Activated naive CD4-positive, alpha-beta T cell treated with anti-CD3 and anti-CD28 coated beads, Interleukin-2, amount 10 ng/mL, durations not matched to agents 7 days and 5 days (primary cell): Measurements from ENCODE around the gene RANBP6.

ENCODE experiments used
- CTCF ChIA-PET: fragments of 350-600 bp; sonication (Branson Sonifier 250); formaldehyde crosslinking; loops from one replicate; lab custom pipeline; 2021; ENCODE audit warnings: antibody characterized with exemption; lab: Charles Lee
- DNase-seq: peaks from one replicate; pipeline ENCODE4 v3.0.0-alpha.2; 2020
- H3K27ac Mint-ChIP-seq: one replicate; pipeline ENCODE4 v1.8.0; 2021; ENCODE audit warnings: mild to moderate bottlenecking, moderate library complexity, mixed read lengths
- H3K27me3 Mint-ChIP-seq: one replicate; pipeline ENCODE4 v1.8.0; 2021; ENCODE audit warnings: mild to moderate bottlenecking, mixed read lengths
- H3K36me3 Mint-ChIP-seq: one replicate; pipeline ENCODE4 v1.8.0; 2021; ENCODE audit warnings: mixed read lengths
- H3K4me1 Mint-ChIP-seq: one replicate; pipeline ENCODE4 v1.8.0; 2021; ENCODE audit warnings: mixed read lengths
- H3K4me3 Mint-ChIP-seq: one replicate; pipeline ENCODE4 v1.8.0; 2021; ENCODE audit warnings: mild to moderate bottlenecking, moderate library complexity, mixed read lengths
- H3K9me3 Mint-ChIP-seq: one replicate; pipeline ENCODE4 v1.8.0; 2021; ENCODE audit warnings: mixed read lengths

Gene RANBP6

GRCh38 chr9:5988265-5988664 lies 27.2 kb downstream of the RANBP6 start:
- Mint-ChIP-seq H3K4me3 (no peak overlapping the region), H3K36me3 (peaks cover 16% of the 10 kb centered on the region), H3K27me3 (no peaks in the 10 kb centered on the region), H3K27ac (no peak overlapping the region), H3K4me1 (no peaks in the 10 kb centered on the region), H3K9me3 (no peaks in the 10 kb centered on the region)
- CTCF ChIA-PET = interaction anchor here (0.7 kb wide), 1 partner anchor 10 kb away, joined by 3 read pairs; no protein-coding TSS in a partner anchor
- DNase-seq = no peak

- no peak for DNase-seq
- H3K27ac Mint-ChIP-seq = no peak overlapping the region
These were observed 32.4 kb downstream of the RANBP6 start for GRCh38 chr9:5983042-5983441.

GRCh38 chr9:5982317-5982716 lies 33.1 kb downstream of the RANBP6 start:
- Mint-ChIP-seq H3K36me3 (peaks cover 25% of the 10 kb centered on the region), H3K27ac (no peak overlapping the region), H3K4me3 (no peak overlapping the region), H3K27me3 (no peaks in the 10 kb centered on the region), H3K9me3 (no peaks in the 10 kb centered on the region), H3K4me1 (no peaks in the 10 kb centered on the region)
- no peak for DNase-seq
- CTCF ChIA-PET = no interaction called here

More at GRCh38 chr9:5983042-5983441, 32.4 kb downstream of the RANBP6 start:
- no peaks in the 10 kb centered on the region for H3K27me3 Mint-ChIP-seq
- CTCF ChIA-PET = interaction anchor here (0.7 kb wide), 1 partner anchor 87 kb away, joined by 3 read pairs; no protein-coding TSS in a partner anchor
- H3K4me1 Mint-ChIP-seq = no peaks in the 10 kb centered on the region
- peaks cover 28% of the 10 kb centered on the region for H3K36me3 Mint-ChIP-seq
- no peak overlapping the region for H3K4me3 Mint-ChIP-seq
- no peaks in the 10 kb centered on the region for H3K9me3 Mint-ChIP-seq

- H3K27ac Mint-ChIP-seq = no peak overlapping the region
- H3K9me3 Mint-ChIP-seq = no peaks in the 10 kb centered on the region
- peaks cover 10% of the 10 kb centered on the region for H3K4me1 Mint-ChIP-seq
- no peaks in the 10 kb centered on the region for H3K27me3 Mint-ChIP-seq
- H3K4me3 Mint-ChIP-seq = no peak overlapping the region
- DNase-seq = no peak
- H3K36me3 Mint-ChIP-seq = peaks cover 27% of the 10 kb centered on the region
- CTCF ChIA-PET = interaction anchor here (0.6 to 1.7 kb wide), 2 partner anchors 45 to 93 kb away, joined by 3 to 8 read pairs; no protein-coding TSS in a partner anchor
These were observed 36.9 kb downstream of the RANBP6 start for GRCh38 chr9:5978523-5978922.

GRCh38 chr9:5976674-5977397 lies 38.6 kb downstream of the RANBP6 start:
- CTCF ChIA-PET = interaction anchor here (0.7 to 1.7 kb wide), 3 partner anchors 21 to 91 kb away, joined by 4 to 8 read pairs (median 4); no protein-coding TSS in a partner anchor
- no peak for DNase-seq
- Mint-ChIP-seq H3K4me1 (peaks cover 13% of the 10 kb centered on the region), H3K27ac (peak overlapping the region; percentile 4), H3K36me3 (peaks cover 31% of the 10 kb centered on the region), H3K4me3 (no peak overlapping the region), H3K9me3 (no peaks in the 10 kb centered on the region), H3K27me3 (no peaks in the 10 kb centered on the region)

GRCh38 chr9:5971740-5972139 lies 43.7 kb downstream of the RANBP6 start:
- no peak for DNase-seq
- Mint-ChIP-seq H3K4me3 (no peak overlapping the region), H3K4me1 (peaks cover 8% of the 10 kb centered on the region), H3K36me3 (peaks cover 36% of the 10 kb centered on the region), H3K27ac (no peak overlapping the region), H3K9me3 (no peaks in the 10 kb centered on the region), H3K27me3 (no peaks in the 10 kb centered on the region)
- CTCF ChIA-PET = interaction anchor here (1.4 kb wide), 1 partner anchor 84 kb away, joined by 3 read pairs; no protein-coding TSS in a partner anchor
